KG1 (cell line): Measurements from ENCODE around the gene PALS2.

Experiments used
- DNase-seq: peaks from one replicate; lab custom pipeline; 2025; lab: John Stamatoyannopoulos, UW

Gene PALS2

GRCh38 chr7:24572997-24573553 lies at the start of gene PALS2:
Gene PALS2, plus strand, starts transcription at chr7:24573452. Its CDS starts 50,216 bp downstream, at chr7:24623668.
- peak; percentile 38 for DNase-seq

- no peak for DNase-seq
These were observed 42.0 kb upstream of the PALS2 start for GRCh38 chr7:24531255-24531654.

- DNase-seq = no peak
These were observed 36.6 kb upstream of the PALS2 start for GRCh38 chr7:24536682-24537081.

- no peak for DNase-seq
These were observed 32.3 kb upstream of the PALS2 start for GRCh38 chr7:24540956-24541355.

DNA sequence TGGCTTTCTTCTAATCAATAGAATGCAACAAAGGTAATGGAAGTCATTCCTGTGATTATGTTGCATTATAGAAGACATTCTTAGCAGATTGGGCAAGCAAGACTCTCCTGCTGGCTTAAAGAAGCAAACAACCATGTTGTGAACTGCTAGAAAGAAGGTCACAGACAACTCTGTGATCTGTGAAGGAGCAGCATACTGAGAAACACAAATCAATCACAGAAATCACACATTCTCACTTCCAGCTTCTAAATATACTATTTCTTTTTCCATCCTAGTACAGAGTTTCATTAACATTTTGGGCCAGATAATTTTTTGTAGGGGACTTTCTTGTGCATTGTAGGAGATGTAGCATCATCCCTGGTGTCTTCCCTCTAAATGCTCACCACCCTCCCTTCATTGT lies 28.0 kb upstream of the PALS2 start:
- DNase-seq = no peak

DNA sequence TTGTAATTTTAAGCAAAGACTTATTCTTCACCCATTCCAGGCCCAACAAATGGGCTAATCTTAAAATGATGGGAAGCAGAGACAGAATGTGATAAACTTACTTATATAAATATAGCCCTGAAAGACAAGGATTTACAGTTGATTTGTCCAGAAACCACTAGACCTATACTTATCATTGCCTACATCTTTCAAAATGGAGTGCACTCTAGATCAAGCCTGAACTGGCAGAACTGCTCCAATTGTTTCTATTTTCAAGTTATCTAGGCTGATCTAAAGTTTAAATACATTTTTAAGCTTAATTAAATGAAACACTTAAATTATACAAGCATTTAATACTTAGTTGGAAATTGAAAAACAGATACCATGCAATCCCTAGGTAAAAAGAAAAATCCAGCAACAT lies 24.9 kb upstream of the PALS2 start:
- DNase-seq = no peak

DNA sequence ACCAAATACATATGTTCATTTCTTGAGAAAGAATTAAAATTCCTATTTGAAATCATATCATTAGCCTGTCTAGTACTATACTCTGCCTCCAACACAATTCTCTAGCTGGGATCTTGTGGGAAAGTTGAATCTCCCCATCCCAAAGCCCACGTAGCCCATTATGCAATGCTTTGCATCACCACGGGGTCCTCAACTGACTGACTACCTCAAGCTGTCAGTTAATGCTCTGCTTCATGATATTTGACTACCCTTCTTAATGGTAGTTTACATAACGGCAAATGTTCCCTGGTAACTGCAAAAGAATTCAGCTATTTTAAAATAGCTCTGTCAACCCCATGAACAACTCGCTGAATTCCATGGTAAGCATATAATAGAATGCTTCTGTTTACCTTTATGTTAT lies 23.3 kb upstream of the PALS2 start:
- DNase-seq = no peak

DNA sequence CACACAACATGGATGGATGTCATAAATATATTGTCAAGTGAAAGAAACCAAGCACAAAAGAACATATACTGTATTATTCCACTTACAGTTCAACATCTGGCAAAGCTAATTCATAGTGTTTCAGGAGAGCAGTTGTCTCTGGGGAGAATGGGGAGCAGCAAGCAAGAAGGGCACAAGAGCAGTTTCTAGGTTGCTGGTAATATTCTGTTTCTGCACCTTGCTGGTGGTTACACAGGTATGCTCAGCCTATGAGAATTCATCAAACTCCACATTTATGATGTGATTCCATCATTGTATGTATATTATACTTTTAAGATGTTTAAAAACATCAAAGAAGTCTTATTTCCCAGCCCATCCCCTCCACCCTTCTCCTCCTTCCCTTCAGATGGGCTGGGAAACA lies 18.1 kb upstream of the PALS2 start:
- DNase-seq = no peak

DNA sequence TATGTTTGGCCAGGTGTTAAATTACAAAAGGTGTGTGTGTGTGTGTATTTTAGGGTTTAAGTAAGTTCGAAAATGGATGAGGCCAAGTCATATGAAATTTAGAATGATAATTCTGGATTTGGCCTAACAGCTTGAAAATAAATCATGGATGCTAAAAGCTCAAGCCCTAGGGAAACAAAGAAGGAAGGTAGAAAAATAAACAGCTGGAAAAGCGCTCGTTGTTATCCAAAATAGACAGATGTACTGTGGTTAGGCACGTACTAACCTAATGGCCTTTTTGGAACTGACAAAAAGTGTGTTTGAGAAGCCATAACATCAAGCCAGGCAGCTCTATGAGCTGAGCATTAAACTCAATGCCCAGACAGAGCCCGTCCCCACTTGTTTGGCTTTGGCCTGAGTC lies 17.5 kb upstream of the PALS2 start:
- DNase-seq = no peak

- no peak for DNase-seq
These were observed 12.5 kb upstream of the PALS2 start for GRCh38 chr7:24560772-24561171.

- DNase-seq = no peak
These were observed 7.0 kb upstream of the PALS2 start for GRCh38 chr7:24566274-24566673.

GRCh38 chr7:24570983-24571382 lies 2.3 kb upstream of the PALS2 start:
- no peak for DNase-seq

GRCh38 chr7:24572016-24572392 lies 1.2 kb upstream of the PALS2 start:
- DNase-seq = no peak

DNA sequence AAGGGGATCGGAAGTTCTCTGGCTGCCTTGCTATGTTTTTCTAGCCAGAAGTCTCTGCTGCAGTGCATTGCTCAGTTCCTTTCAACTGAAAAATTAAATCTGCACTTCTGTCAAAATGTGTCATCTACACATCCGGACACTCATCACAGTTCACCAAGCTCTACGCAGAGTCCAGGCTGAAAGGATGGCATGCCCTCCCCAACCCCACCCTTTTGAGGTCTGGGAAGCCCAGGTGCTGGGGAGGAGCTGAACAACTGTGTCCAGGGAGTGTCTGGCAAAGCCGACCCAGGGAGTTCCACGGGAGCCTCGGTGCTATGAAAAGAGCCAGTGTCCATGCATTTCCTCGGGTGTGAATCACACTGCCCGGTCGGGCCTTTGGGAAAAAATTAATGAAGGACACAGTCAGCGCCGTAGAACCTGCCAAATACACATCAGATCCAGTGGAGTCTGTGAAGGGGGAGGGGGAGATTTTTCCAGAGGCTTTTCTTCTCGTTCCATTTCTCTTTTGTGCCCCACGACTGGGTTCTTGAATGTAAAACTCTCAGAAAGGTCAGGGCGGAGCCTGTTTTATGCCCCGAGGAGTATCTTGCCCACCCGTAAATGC lies 757 bp upstream of the PALS2 start:
- DNase-seq = no peak

GRCh38 chr7:24573554-24574338 lies 494 bp downstream of the PALS2 start:
- DNase-seq = peak; percentile 28

- DNase-seq = no peak
These were observed 1.1 kb downstream of the PALS2 start for GRCh38 chr7:24574386-24574785.

GRCh38 chr7:24574950-24575349 lies 1.7 kb downstream of the PALS2 start:
- no peak for DNase-seq

GRCh38 chr7:24576171-24577025 lies 3.1 kb downstream of the PALS2 start:
- no peak for DNase-seq

GRCh38 chr7:24578052-24578451 lies 4.8 kb downstream of the PALS2 start:
- no peak for DNase-seq

DNA sequence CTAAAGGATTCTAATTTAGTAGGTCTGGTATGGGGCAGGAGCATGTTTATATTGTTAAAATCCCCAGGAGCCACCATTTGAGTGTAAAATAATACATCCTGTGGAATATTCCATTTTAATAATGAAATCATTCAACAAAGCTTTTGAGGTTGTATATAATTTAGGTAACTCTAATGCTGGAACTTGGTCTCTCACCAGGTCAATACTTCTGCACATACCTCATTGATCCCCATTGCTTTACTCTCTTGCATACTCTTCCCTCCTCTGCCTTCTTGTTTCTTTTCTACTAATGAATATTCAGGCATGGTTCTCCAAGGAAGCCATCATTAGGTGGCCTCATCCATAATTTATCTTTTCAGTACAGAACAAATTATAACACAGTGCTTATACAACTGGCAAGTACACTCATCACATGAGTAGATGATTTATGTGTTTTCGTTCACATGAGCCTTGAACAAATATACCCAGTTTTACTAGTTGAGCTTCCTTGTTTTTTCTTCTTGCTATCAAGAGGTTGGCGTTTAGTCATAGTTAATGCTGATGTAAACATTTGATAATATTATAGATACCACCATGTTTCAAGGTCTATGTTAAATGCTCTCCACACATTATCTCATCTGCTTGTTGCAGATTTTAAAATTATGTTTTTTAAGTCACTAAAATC lies 7.2 kb downstream of the PALS2 start:
- DNase-seq = no peak

- DNase-seq = no peak
These were observed 8.9 kb downstream of the PALS2 start for GRCh38 chr7:24582166-24582565.

- no peak for DNase-seq
These were observed 14.6 kb downstream of the PALS2 start for GRCh38 chr7:24587853-24588252.
